ENCODE data around the gene SYNDIG1L. TPM values are rescaled to one million over a fixed set of nuclear protein-coding genes. Genes with fewer than 3 reads are reported as not detected.

SYNDIG1L gene
- total and polyA plus RNA-seq, 2 of the 8 experiments (the other 6 are each of a cell fraction or from before 2014, with no cell fraction given), result 3.0 to 3.2 TPM

- Histone ChIP-seq H2AFZ (ENCODE audit: low read length) (no peak overlapping the region), H2AK5ac (ENCODE audit: low read depth, low read length) (no peak overlapping the region), H3K23ac (ENCODE audit: insufficient read length) (no peak overlapping the region), H4K20me1 (replicated peaks in 1 of 2; ENCODE audit: control insufficient read depth in 1 of 2, insufficient read depth in 2 of 2, low read length in 2 of 2) (peaks cover 0 to 2% of the 10 kb centered on the region in 2 experiments), H3K79me1 (ENCODE audit: low read depth, low read length) (no peaks in the 10 kb centered on the region), H3K4me1 (replicated peaks in 1 of 4; ENCODE audit: control insufficient read depth in 3 of 4, insufficient read depth in 4 of 4, low read length in 3 of 4) (peaks cover 31 to 50% (median 36%) of the 10 kb centered on the region in 4 experiments), H2BK15ac (ENCODE audit: low read length) (peak overlapping the region; percentile 92; the same call in 1 of the 2 replicates), H3K18ac (ENCODE audit: extremely low read depth, low read length) (peak overlapping the region; percentile 98), H3K4ac (replicated peaks; ENCODE audit: insufficient read length, low read depth, low read length) (peak overlapping the region; percentile 22), H3K56ac (replicated peaks; ENCODE audit: insufficient read length, low read depth, low read length) (no peak overlapping the region), H2BK120ac (replicated peaks; ENCODE audit: low read depth, low read length) (peak overlapping the region; percentile 30), H2BK12ac (ENCODE audit: low read depth, low read length) (peak overlapping the region; percentile 77; the same call in 1 of the 2 replicates), H3K36me3 (ENCODE audit: control insufficient read depth in 2 of 4, insufficient read depth in 4 of 4, low read length in 3 of 4) (no peaks in the 10 kb centered on the region), H3K9ac (replicated peaks in 1 of 4; ENCODE audit: extremely low read depth in 1 of 4, low read depth in 3 of 4, low read length in 3 of 4) (no peak overlapping the region; a peak in 1 of 7 replicates), H3K14ac (ENCODE audit: insufficient read length) (no peak overlapping the region), H4K8ac (ENCODE audit: extremely low read depth, insufficient read depth, low read length) (no peak overlapping the region), H4K91ac (replicated peaks; ENCODE audit: insufficient read length, low read length) (peak overlapping the region; percentile 48), H3K27ac (ENCODE audit: low read depth, low read length) (peak overlapping the region; percentile 41; the same call in 1 of the 2 replicates), H3K79me2 (ENCODE audit: control insufficient read depth in 1 of 2, insufficient read depth in 2 of 2, low read length in 2 of 2) (no peaks in the 10 kb centered on the region), H3K9me3 (ENCODE audit: insufficient read depth in 2 of 2, low read depth in 1 of 2, low read length in 1 of 2) (no peaks in the 10 kb centered on the region), H4K5ac (ENCODE audit: insufficient read length, low read depth, low read length) (peak overlapping the region; percentile 38), H2BK5ac (ENCODE audit: low read depth, low read length) (peak overlapping the region; percentile 94; the same call in 1 of the 2 replicates), H2BK20ac (ENCODE audit: low read length) (peak overlapping the region; percentile 99), H3K27me3 (replicated peaks in 1 of 4; ENCODE audit: control insufficient read depth in 3 of 4, extremely low read depth in 1 of 4, insufficient read depth in 3 of 4, low read length in 3 of 4) (peaks cover 0 to 12% (median 6%) of the 10 kb centered on the region in 4 experiments; a peak in 3 of 7 replicates), H3K4me2 (ENCODE audit: insufficient read depth in 1 of 2, low read depth in 2 of 2, low read length in 2 of 2) (peak overlapping the region; percentile 32 to 45), H3K4me3 (ENCODE audit: extremely low read depth in 1 of 4, insufficient read depth in 2 of 4, low read depth in 3 of 4, low read length in 4 of 4) (no peak overlapping the region), H3K23me2 (ENCODE audit: low read depth, low read length) (peaks cover 5% of the 10 kb centered on the region)
- ChIA-PET POLR2A (ENCODE audit: partially characterized antibody) (interaction anchor here (0.8 to 1.9 kb wide), 11 partner anchors 9 to 105 kb away, joined by 3 to 13 read pairs (median 3); no protein-coding TSS in a partner anchor), CTCF (ENCODE audit: partially characterized antibody) (interaction anchor here (0.7 to 2.1 kb wide), 15 partner anchors 8 to 139 kb away, joined by 3 to 13 read pairs (median 4); no protein-coding TSS in a partner anchor)
- FAIRE-seq, result peak; percentile 100
- peak; percentile 65 to 71 for DNase-seq (ENCODE audit: low read depth in 1 of 2, low spot score in 2 of 2)
- WGBS, 2 experiments (ENCODE audit: extremely low coverage in 1 of 2, insufficient coverage in 1 of 2, insufficient read length in 1 of 2, insufficient replicate concordance in 2 of 2, low coverage in 1 of 2, low lambda C conversion rate in 2 of 2, missing lambda C conversion rate in 1 of 2), result 11% methylated on average over 4 of the region's 4 CpGs; no CpG with 5 or more reads in 1 of the 2 experiments
- TF ChIP-seq RAD21 (IDR thresholded peaks at IDR 0.05 in 1 of 2, conservative IDR thresholded peaks at IDR 0.05 in 1 of 2; ENCODE audit: low read depth in 2 of 2, low read length in 2 of 2), result peak in 1 of 2 experiments; percentile 15; a peak in 1 of 4 replicates
- no peak for TF ChIP-seq BRCA1 (IDR thresholded peaks at IDR 0.05; ENCODE audit: low read depth, low read length)
- no peak for TF ChIP-seq SUZ12 (IDR thresholded peaks at IDR 0.05; ENCODE audit: low read length)
- TF ChIP-seq TCF12 (IDR thresholded peaks at IDR 0.05; ENCODE audit: low read depth, low read length), result peak; percentile 74; the same call in 1 of the 2 replicates
- peak in 1 of 2 experiments; percentile 73; a peak in 1 of 3 replicates for TF ChIP-seq EP300 (IDR thresholded peaks at IDR 0.05; ENCODE audit: borderline replicate concordance in 1 of 2, low read depth in 2 of 2, low read length in 2 of 2)
- TF ChIP-seq SP4 (IDR thresholded peaks at IDR 0.05; ENCODE audit: low read length), result no peak
- TF ChIP-seq, protein P1, sequence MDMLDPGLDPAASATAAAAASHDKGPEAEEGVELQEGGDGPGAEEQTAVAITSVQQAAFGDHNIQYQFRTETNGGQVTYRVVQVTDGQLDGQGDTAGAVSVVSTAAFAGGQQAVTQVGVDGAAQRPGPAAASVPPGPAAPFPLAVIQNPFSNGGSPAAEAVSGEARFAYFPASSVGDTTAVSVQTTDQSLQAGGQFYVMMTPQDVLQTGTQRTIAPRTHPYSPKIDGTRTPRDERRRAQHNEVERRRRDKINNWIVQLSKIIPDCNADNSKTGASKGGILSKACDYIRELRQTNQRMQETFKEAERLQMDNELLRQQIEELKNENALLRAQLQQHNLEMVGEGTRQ (IDR thresholded peaks at IDR 0.05; ENCODE audit: low read length), result no peak
- no peak for TF ChIP-seq GABPA (IDR thresholded peaks at IDR 0.05; ENCODE audit: borderline replicate concordance, insufficient read depth, low read length)
- no peak for TF ChIP-seq EGR1 (IDR thresholded peaks at IDR 0.05; ENCODE audit: borderline replicate concordance, low read depth, low read length)
- peak; percentile 57 for TF ChIP-seq ASH2L (IDR thresholded peaks at IDR 0.05; ENCODE audit: low read length)
- TF ChIP-seq RBBP5 (IDR thresholded peaks at IDR 0.05; ENCODE audit: borderline replicate concordance, low read depth, low read length), result no peak
These were observed 3.2 kb upstream of the SYNDIG1L start for GRCh38 chr14:74429221-74429691.

All from H1 (cell line).